Esophagus muscularis mucosa (tissue), 4 donors: ENCODE measurements around the gene TMEM127.

ENCODE experiments used
- EP300 ChIP-seq: sonication (generic); formaldehyde crosslinking; IDR thresholded peaks from one replicate; pipeline ENCODE4 v1.6.1; 2017; ENCODE audit warnings: antibody characterized with exemption
- POLR2A ChIP-seq: fragments of 450-650 bp; IDR thresholded peaks from one replicate; pipeline ENCODE4 v1.6.1; 2017; ENCODE audit warnings: antibody characterized with exemption, moderate library complexity, mild to moderate bottlenecking, low read depth
- TF ChIP-seq, protein P1 (sequence below), 3 experiments: fragments of 200-600 bp in 2 of 3; fragments of 450-650 bp in 1 of 3; sonication (generic) in 2 of 3; IDR thresholded peaks; one replicate each; pipeline ENCODE4 v1.5.1; 2017 to 2019; ENCODE audit warnings: antibody characterized with exemption in 3 of 3, mild to moderate bottlenecking in 2 of 3, moderate library complexity in 1 of 3

DNA sequence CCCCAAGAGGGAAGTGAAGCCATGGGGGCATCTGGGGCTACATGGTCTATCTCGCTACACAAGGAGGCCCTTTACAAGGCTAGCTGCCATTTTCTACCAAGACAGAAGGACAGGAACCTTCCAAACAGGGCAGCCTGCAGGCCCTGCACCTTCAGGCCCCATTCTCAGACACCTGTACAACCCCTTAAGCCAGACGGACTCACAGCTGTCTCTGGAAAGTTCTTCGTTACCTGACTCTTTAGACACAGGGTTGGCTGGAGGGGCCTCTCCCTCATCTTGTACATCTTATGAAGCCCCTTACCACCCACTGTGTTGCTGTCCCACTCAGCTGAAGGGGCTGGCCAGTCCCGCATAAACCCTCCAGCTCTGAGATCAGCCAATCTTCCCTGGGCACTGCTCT is 17.2 kb downstream of the TMEM127 start:
- TF ChIP-seq, protein P1, sequence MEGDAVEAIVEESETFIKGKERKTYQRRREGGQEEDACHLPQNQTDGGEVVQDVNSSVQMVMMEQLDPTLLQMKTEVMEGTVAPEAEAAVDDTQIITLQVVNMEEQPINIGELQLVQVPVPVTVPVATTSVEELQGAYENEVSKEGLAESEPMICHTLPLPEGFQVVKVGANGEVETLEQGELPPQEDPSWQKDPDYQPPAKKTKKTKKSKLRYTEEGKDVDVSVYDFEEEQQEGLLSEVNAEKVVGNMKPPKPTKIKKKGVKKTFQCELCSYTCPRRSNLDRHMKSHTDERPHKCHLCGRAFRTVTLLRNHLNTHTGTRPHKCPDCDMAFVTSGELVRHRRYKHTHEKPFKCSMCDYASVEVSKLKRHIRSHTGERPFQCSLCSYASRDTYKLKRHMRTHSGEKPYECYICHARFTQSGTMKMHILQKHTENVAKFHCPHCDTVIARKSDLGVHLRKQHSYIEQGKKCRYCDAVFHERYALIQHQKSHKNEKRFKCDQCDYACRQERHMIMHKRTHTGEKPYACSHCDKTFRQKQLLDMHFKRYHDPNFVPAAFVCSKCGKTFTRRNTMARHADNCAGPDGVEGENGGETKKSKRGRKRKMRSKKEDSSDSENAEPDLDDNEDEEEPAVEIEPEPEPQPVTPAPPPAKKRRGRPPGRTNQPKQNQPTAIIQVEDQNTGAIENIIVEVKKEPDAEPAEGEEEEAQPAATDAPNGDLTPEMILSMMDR (IDR thresholded peaks at IDR 0.05), result no peak
- TF ChIP-seq EP300 (no peak), POLR2A (no peak)
